ENCODE results near the gene F2RL1. TPM values are rescaled to one million over a fixed set of nuclear protein-coding genes. Genes with fewer than 3 reads are reported as not detected.
"Not testable (repeated sequence)": the region's sequence is repeated elsewhere in the genome, so short reads cannot be mapped to it uniquely, and the experiment has no call there.

The F2RL1 gene
- total RNA-seq, 2 experiments from 2014 or later, result 2.9 to 3.0 TPM

GRCh38 chr5:76854644-76855043 lies 35.8 kb downstream of the F2RL1 start:
- intact Hi-C loops (cut with micrococcal nuclease), result loop anchor here (5.0 kb wide), 3 partner anchors 117 to 178 kb away; partner anchors contain the start of genes AGGF1 and F2R
- Mint-ChIP-seq H3K27ac (no peak overlapping the region), H3K9me3 (peaks cover 5% of the 10 kb centered on the region), H3K36me3 (ENCODE audit: low read depth) (peaks cover 7% of the 10 kb centered on the region), H3K4me3 (no peak overlapping the region), H3K4me1 (ENCODE audit: low read depth) (peaks cover 27% of the 10 kb centered on the region), H3K27me3 (ENCODE audit: low read depth) (no peaks in the 10 kb centered on the region)
- CTCF ChIA-PET, result no interaction called here
- DNase-seq, result no peak

DNA sequence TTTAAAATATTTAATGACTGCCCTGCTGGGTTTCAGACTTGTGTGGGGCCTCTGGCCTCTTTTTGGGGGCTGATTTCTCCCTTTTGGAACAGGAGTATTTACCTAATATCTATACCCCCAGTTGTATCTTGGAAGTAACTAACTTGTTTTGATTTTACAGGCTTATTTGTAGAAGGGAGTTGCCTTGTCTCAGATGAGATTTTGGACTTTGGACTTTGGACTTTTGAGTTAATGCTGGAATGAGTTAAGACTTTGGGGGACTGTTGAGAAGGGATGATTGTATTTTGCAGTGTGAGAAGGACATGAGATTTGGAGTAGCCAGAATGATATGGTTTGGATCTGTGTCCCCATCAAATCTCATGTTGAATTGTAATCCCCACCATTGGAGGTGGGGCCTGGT lies 36.7 kb downstream of the F2RL1 start:
- H3K4me3 Mint-ChIP-seq; H3K36me3 Mint-ChIP-seq (ENCODE audit: low read depth); H3K9me3 Mint-ChIP-seq; DNase-seq; CTCF ChIA-PET; H3K27me3 Mint-ChIP-seq (ENCODE audit: low read depth): not testable (repeated sequence)
- Mint-ChIP-seq H3K27ac (peak overlapping the region; percentile 79), H3K4me1 (ENCODE audit: low read depth) (peaks cover 20% of the 10 kb centered on the region)
- intact Hi-C loops (cut with micrococcal nuclease), result loop anchor here (5.0 kb wide), 2 partner anchors 118 to 177 kb away; partner anchors contain the start of gene AGGF1

DNA sequence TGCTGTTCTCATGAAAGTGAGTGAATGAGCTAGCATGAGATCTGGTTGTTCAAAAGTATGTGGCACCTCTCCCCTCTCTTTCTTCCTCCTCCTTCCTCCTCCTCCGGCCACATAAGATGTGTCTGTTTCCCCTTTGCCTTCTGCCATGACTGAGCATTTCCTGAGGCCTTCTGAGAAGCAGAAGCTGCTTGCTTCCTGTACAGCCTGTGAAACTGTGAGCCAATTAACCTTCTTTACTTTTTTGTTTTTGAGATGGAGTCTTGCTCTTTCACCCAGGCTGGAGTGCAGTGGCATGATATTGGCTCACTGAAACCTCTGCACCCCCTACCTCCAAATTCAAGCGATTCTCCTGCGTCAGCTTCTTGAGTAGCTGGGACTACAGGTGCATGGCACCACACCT lies 37.1 kb downstream of the F2RL1 start:
- H3K9me3 Mint-ChIP-seq, result peaks cover 5% of the 10 kb centered on the region
- CTCF ChIA-PET, result interaction anchor here (0.8 kb wide), 1 partner anchor 14 kb away, joined by 4 read pairs; no protein-coding TSS in a partner anchor
- peaks cover 16% of the 10 kb centered on the region for H3K4me1 Mint-ChIP-seq (ENCODE audit: low read depth)
- peak overlapping the region; percentile 19 for H3K4me3 Mint-ChIP-seq
- DNase-seq, result peak; percentile 68
- peaks cover 7% of the 10 kb centered on the region for H3K36me3 Mint-ChIP-seq (ENCODE audit: low read depth)
- no peaks in the 10 kb centered on the region for H3K27me3 Mint-ChIP-seq (ENCODE audit: low read depth)
- H3K27ac Mint-ChIP-seq, result peak overlapping the region; percentile 79
- intact Hi-C loops (cut with micrococcal nuclease), result loop anchor here (2.0 to 5.0 kb wide), 3 partner anchors 65 to 176 kb away; partner anchors contain the start of gene AGGF1

DNA sequence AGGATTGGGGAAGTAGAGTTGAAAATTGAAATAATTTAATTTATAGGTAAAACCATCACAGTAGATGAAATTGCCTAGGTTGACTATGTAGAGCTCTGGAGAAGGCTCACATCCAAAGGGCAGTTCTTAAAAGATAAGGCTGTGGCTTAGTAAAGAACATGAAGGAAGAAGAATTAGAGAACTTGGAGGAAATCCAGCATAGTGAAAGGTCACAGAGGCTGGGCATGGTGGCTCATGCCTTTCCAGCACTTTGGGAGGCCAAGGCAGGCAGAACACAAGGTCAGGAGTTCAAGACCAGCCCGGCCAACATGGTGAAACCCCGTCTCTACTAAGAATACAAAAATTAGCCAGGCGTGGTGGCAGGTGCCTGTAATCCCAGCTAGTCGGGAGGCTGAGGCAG lies 38.0 kb downstream of the F2RL1 start:
- CTCF ChIA-PET, result interaction anchor here (0.8 kb wide), 1 partner anchor 14 kb away, joined by 4 read pairs; no protein-coding TSS in a partner anchor
- H3K4me1 Mint-ChIP-seq (ENCODE audit: low read depth), result peaks cover 16% of the 10 kb centered on the region
- intact Hi-C loops (cut with micrococcal nuclease), result loop anchor here (2.0 to 5.0 kb wide), 3 partner anchors 66 to 176 kb away; partner anchors contain the start of gene AGGF1
- DNase-seq; H3K36me3 Mint-ChIP-seq (ENCODE audit: low read depth); H3K9me3 Mint-ChIP-seq; H3K4me3 Mint-ChIP-seq; H3K27me3 Mint-ChIP-seq (ENCODE audit: low read depth): not testable (repeated sequence)
- peak overlapping the region; percentile 58 for H3K27ac Mint-ChIP-seq

GRCh38 chr5:76859591-76860247 lies 40.9 kb downstream of the F2RL1 start:
- no peak overlapping the region for H3K4me3 Mint-ChIP-seq
- H3K9me3 Mint-ChIP-seq, result peaks cover 5% of the 10 kb centered on the region
- H3K4me1 Mint-ChIP-seq (ENCODE audit: low read depth), result peaks cover 16% of the 10 kb centered on the region
- no peak for DNase-seq
- peaks cover 7% of the 10 kb centered on the region for H3K36me3 Mint-ChIP-seq (ENCODE audit: low read depth)
- H3K27me3 Mint-ChIP-seq (ENCODE audit: low read depth), result no peaks in the 10 kb centered on the region
- CTCF ChIA-PET, result no interaction called here
- no peak overlapping the region for H3K27ac Mint-ChIP-seq
- intact Hi-C loops (cut with micrococcal nuclease), result loop anchor here (5.0 kb wide), 2 partner anchors 122 to 173 kb away; partner anchors contain the start of gene AGGF1

DNA sequence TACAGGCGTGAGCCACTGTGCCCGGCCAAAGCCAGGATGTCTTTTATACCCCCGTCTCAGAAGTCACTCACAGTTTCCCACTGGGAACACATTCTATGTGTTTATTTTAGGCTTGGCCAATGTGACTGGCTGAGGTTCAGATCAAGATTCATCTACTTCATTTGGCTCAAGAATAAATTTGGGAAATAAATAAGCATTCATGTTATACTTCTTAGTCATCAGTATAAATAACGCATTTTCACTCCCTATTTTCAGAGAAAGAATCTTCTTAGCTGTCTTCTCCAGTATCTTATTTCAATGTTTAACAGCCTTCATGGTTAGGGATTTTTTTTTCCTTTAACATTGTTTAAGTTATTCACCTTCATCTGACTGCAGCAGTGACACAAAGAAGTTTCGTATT lies 42.8 kb downstream of the F2RL1 start:
- H3K4me3 Mint-ChIP-seq, result no peak overlapping the region
- H3K27me3 Mint-ChIP-seq (ENCODE audit: low read depth), result no peaks in the 10 kb centered on the region
- no peaks in the 10 kb centered on the region for H3K9me3 Mint-ChIP-seq
- CTCF ChIA-PET, result no interaction called here
- no peaks in the 10 kb centered on the region for H3K36me3 Mint-ChIP-seq (ENCODE audit: low read depth)
- no peak overlapping the region for H3K27ac Mint-ChIP-seq
- peaks cover 3% of the 10 kb centered on the region for H3K4me1 Mint-ChIP-seq (ENCODE audit: low read depth)
- DNase-seq, result no peak
- intact Hi-C loops (cut with micrococcal nuclease), result no loop called here

DNA sequence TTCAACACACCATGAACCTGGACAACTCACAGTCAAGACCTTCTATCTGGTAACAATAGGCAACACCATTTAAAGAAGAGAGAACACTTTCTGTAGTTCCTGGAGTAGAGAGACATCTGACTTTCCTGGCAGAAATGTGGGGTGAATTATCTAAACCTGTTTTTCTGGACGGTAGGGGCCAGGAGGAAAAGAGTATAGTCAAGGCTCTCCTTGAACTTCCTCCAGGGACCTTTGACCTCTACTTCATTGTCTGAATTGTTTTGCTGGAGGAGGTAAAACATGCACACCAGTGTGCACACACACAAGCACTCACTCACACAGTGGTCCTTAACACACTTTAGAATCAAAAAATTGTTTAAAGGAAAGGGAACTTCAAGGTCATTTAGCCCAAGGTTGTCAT lies 44.2 kb downstream of the F2RL1 start:
- H3K36me3 Mint-ChIP-seq (ENCODE audit: low read depth), result no peaks in the 10 kb centered on the region
- H3K4me3 Mint-ChIP-seq, result no peak overlapping the region
- CTCF ChIA-PET, result no interaction called here
- intact Hi-C loops (cut with micrococcal nuclease), result no loop called here
- no peaks in the 10 kb centered on the region for H3K27me3 Mint-ChIP-seq (ENCODE audit: low read depth)
- no peak for DNase-seq
- no peak overlapping the region for H3K27ac Mint-ChIP-seq
- no peaks in the 10 kb centered on the region for H3K4me1 Mint-ChIP-seq (ENCODE audit: low read depth)
- no peaks in the 10 kb centered on the region for H3K9me3 Mint-ChIP-seq

GRCh38 chr5:76866503-76866902 lies 47.7 kb downstream of the F2RL1 start:
- intact Hi-C loops (cut with micrococcal nuclease), result no loop called here
- Mint-ChIP-seq H3K4me1 (ENCODE audit: low read depth) (no peaks in the 10 kb centered on the region), H3K27ac (no peak overlapping the region), H3K4me3 (no peak overlapping the region), H3K27me3 (ENCODE audit: low read depth) (no peaks in the 10 kb centered on the region), H3K9me3 (no peaks in the 10 kb centered on the region), H3K36me3 (ENCODE audit: low read depth) (no peaks in the 10 kb centered on the region)
- DNase-seq, result no peak
- CTCF ChIA-PET, result interaction anchor here (0.7 to 1.2 kb wide), 2 partner anchors 188 to 208 kb away, joined by 3 read pairs; no protein-coding TSS in a partner anchor

GRCh38 chr5:76867038-76867437 lies 48.2 kb downstream of the F2RL1 start:
- no peak for DNase-seq
- H3K27me3 Mint-ChIP-seq (ENCODE audit: low read depth), result no peaks in the 10 kb centered on the region
- no peaks in the 10 kb centered on the region for H3K9me3 Mint-ChIP-seq
- no peaks in the 10 kb centered on the region for H3K4me1 Mint-ChIP-seq (ENCODE audit: low read depth)
- no peak overlapping the region for H3K4me3 Mint-ChIP-seq
- intact Hi-C loops (cut with micrococcal nuclease), result no loop called here
- CTCF ChIA-PET, result interaction anchor here (0.7 to 2.9 kb wide), 3 partner anchors 188 to 210 kb away, joined by 3 to 12 read pairs (median 3); no protein-coding TSS in a partner anchor
- no peak overlapping the region for H3K27ac Mint-ChIP-seq
- no peaks in the 10 kb centered on the region for H3K36me3 Mint-ChIP-seq (ENCODE audit: low read depth)

GRCh38 chr5:76867827-76868693 lies 49.2 kb downstream of the F2RL1 start:
- Mint-ChIP-seq H3K36me3 (ENCODE audit: low read depth) (no peaks in the 10 kb centered on the region), H3K27ac (no peak overlapping the region), H3K4me3 (no peak overlapping the region), H3K4me1 (ENCODE audit: low read depth) (no peaks in the 10 kb centered on the region), H3K27me3 (ENCODE audit: low read depth) (no peaks in the 10 kb centered on the region), H3K9me3 (no peaks in the 10 kb centered on the region)
- intact Hi-C loops (cut with micrococcal nuclease), result loop anchor here (1.0 to 2.0 kb wide), 3 partner anchors 148 to 277 kb away; no protein-coding TSS in a partner anchor
- DNase-seq, result peak; percentile 83
- CTCF ChIA-PET, result interaction anchor here (1.2 to 2.9 kb wide), 5 partner anchors 149 to 624 kb away, joined by 3 to 12 read pairs (median 5); partner anchors contain the start of gene WDR41

DNA sequence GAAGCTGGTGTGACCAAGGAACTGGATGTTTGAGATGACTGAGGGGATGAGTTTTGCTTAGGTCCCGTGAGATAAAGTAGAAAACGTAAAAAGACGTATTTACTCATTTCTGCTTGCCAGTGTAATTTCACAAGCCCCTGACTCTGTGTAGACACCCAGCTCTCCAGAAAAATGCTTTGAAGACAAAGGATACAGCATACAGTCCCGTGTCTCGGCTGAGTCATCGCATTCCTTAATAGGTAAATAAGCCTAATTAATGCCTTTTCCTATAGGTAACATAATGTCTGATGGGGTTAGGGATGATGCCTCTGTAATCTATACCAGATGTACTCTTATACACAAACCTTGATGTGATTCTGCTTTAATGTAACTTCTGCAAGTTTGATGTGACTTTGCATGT lies 51.2 kb downstream of the F2RL1 start:
- intact Hi-C loops (cut with micrococcal nuclease), result no loop called here
- DNase-seq, result no peak
- no peaks in the 10 kb centered on the region for H3K4me1 Mint-ChIP-seq (ENCODE audit: low read depth)
- H3K27ac Mint-ChIP-seq, result no peak overlapping the region
- no peak overlapping the region for H3K4me3 Mint-ChIP-seq
- no peaks in the 10 kb centered on the region for H3K36me3 Mint-ChIP-seq (ENCODE audit: low read depth)
- CTCF ChIA-PET, result interaction anchor here (0.6 to 2.9 kb wide), 9 partner anchors 14 to 567 kb away, joined by 3 to 12 read pairs (median 3); no protein-coding TSS in a partner anchor
- no peaks in the 10 kb centered on the region for H3K9me3 Mint-ChIP-seq
- no peaks in the 10 kb centered on the region for H3K27me3 Mint-ChIP-seq (ENCODE audit: low read depth)

GRCh38 chr5:76874088-76874581 lies 55.3 kb downstream of the F2RL1 start:
- Mint-ChIP-seq H3K4me1 (ENCODE audit: low read depth) (no peaks in the 10 kb centered on the region), H3K4me3 (no peak overlapping the region), H3K27ac (no peak overlapping the region), H3K9me3 (no peaks in the 10 kb centered on the region), H3K27me3 (ENCODE audit: low read depth) (no peaks in the 10 kb centered on the region), H3K36me3 (ENCODE audit: low read depth) (no peaks in the 10 kb centered on the region)
- DNase-seq, result no peak
- intact Hi-C loops (cut with micrococcal nuclease), result no loop called here
- CTCF ChIA-PET, result interaction anchor here (0.6 kb wide), 1 partner anchor 115 kb away, joined by 4 read pairs; no protein-coding TSS in a partner anchor
